Measurements from ENCODE around the gene GLUD1.
"Not testable (repeated sequence)": the region's sequence is repeated elsewhere in the genome, so short reads cannot be mapped to it uniquely, and the experiment has no call there.

Gene GLUD1

DNA sequence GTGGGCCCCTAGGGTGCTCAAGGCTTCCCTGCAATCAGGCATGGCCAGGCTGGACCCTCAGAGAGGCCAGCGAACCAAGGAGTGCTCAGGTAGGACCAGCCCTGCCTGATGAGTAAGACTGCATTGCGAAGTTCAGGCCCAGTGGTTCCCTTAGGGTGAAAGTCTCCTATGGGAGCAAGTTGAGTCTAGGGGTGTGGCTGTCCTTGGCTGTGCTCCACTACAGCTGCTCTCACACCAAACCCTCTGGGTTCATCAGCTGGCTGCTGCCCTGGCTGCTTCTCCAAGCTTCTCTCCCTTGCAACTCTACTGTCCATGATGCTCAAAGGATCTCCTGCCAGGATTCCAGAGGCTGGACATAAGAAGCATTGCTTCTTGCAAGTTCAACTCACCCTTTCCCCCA lies 55.9 kb downstream of the GLUD1 start:
- DNase-seq = no peak

GRCh38 chr10:87038286-87038717 lies 56.3 kb downstream of the GLUD1 start:
- DNase-seq = no peak

- no peak for DNase-seq
These were observed 58.0 kb downstream of the GLUD1 start for GRCh38 chr10:87036623-87037022.

DNA sequence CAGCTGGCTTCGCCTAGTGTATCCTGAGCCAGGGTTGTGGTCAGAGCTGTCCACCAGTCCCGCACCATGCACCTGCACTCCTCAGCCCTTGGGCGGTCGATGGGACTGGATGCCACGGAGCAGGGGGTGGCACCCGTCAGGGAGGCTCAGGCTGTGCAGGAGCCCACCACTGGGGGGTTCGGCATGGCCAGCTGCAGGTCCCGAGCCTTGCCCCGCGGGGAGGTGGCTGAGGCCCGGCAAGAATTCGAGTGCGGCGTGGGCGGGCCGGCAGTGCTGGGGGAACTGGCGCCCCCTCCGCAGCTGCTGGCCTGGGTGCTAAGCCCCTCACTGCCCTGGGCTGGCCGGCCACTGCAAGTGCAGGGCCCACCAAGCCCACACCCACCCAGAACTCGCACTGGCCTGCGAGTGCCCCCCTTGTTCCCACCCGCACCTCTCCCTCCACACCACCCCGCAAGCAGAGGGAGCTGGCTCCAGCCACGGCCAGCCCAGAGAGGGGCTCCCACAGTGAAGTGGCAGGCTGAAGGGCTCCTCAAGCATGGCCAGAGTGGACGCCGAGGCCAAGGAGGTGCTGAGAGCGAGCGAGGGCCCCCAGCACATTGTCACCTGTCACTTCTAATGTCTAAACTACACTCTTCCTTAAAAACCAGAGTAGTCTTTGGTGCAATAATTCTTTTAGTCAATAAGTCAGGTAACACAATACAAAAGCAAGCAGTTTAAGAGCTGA lies 63.6 kb downstream of the GLUD1 start:
- DNase-seq = no peak

GRCh38 chr10:87030419-87030818 lies 64.2 kb downstream of the GLUD1 start:
- not testable (repeated sequence) for DNase-seq

- DNase-seq = not testable (repeated sequence)
These were observed 67.7 kb downstream of the GLUD1 start for GRCh38 chr10:87026747-87027508.

DNA sequence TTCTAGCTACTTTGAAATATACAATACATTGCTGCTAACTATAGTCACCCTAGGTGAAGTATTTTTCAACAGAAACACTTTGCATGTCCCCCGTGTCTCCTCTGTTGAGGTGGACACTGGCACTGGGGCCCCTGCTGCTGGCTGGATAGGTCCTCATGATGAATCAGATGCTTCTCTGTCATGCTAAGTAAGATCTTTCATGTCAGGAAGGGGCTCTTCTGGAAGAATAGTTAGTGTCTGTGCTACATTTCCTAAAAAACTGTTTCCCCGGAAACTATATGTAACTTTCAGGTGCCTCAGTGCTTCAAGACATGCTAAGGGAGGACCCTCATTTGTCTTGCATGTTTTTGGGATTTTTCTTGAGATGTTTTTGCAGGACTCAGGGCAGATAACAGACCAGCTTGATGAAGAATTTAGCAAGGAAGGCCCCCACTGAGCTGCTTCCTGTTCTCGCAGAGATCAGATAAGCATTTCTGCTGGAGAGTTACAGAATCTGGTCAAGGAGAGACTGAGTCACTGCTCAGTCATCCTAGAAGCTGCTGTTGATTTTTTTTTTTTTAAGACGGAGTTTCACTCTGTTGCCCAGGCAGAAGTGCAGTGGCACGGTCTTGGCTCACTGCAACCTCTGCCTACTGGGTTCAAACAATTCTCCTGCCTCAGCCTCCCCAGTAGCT lies 69.2 kb downstream of the GLUD1 start:
- not testable (repeated sequence) for DNase-seq

GRCh38 chr10:87020056-87020455 lies 74.6 kb downstream of the GLUD1 start, which contains the start of gene FAM25A:
Gene FAM25A (plus strand): TSS chr10:87020294. CDS start chr10:87020325, 31 bp downstream.
- not testable (repeated sequence) for DNase-seq

DNA sequence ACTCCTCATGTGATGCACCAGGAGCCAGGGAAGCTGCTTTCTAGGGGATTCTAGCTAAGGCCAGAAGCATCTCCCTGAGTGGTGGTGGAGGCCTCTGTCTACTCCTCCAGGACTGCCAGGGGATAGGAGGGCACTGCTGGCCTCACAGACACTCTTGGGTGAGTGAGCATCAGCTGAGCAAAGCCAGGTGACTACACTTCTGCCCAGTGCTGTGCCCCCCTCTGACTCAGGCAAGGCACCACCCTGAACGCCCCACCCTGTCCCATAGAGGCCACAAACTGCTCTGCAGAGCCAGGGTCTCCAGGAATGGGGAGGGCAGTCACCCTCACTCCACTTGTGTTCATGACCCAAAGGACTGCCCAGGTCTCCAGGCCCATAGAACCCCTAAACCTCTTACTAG lies 75.1 kb downstream of the GLUD1 start:
- DNase-seq = not testable (repeated sequence)

- not testable (repeated sequence) for DNase-seq
These were observed 75.6 kb downstream of the GLUD1 start for GRCh38 chr10:87019066-87019465.

- DNase-seq = not testable (repeated sequence)
These were observed 76.5 kb downstream of the GLUD1 start for GRCh38 chr10:87018127-87018526.

DNA sequence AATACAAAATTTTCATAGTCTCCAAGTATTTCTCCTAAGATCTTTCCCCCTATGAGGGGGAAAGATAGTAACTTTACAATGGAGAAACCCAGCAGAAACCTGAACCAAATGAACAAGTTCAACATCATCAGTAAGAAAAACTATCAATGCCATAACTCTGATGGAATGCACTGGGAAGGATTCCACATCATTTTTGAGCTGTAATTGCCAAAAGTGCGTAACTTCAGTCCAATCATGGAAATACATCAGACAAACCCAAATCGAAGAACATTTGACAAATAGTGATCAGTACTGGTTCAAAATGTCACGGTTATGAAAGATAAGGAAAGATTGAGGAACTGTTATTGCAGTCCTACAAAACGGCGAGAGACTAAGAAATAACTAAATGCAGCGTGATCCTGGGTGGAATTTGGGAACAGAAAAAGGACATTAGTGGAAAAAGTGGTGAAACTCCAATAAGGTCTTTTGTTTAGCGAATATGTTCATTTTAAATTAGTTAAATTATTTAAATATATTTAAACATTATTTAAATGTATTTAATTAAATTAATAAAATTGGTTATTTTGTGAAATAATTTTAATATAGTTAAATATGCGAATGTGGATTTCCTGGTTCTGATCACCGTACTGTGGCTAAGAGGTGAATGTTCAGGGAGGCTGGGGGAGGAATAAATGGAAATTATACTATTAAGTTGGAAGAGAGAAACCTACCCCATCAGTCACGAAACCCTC lies 79.5 kb downstream of the GLUD1 start:
- not testable (repeated sequence) for DNase-seq

DNA sequence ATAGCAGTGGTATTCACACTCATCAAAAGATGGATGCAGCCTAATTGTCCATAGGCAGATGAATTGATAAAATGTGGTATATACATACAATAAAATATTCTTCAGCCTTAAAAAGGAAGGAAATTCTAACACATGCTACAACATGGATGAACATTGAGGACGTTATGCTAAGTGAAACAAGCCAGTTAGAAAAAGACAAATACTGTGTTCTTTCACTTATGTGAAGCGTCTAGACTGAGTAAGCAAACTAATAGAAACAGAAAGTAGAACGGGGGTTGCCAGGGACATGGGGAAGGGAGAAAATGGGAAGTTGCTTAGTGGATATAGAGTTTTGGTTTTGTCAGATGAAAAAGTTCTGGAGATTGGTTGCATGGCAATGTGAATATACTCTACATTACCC lies 81.1 kb downstream of the GLUD1 start:
- DNase-seq = not testable (repeated sequence)

DNA sequence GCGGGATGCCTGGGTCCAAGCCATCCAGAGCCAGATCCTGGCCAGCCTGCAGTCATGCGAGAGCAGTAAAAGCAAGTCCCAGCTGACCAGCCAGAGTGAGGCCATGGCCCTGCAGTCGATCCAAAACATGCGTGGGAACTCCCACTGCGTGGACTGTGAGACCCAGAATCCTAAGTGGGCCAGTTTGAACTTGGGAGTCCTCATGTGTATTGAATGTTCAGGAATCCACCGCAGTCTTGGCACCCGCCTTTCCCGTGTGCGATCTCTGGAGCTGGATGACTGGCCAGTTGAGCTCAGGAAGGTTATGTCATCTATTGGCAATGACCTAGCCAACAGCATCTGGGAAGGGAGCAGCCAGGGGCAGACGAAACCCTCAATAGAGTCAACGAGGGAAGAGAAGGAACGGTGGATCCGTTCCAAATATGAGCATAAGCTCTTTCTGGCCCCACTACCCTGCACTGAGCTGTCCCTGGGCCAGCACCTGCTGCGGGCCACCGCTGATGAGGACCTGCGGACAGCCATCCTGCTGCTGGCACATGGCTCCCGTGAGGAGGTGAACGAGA lies 85.4 kb downstream of the GLUD1 start:
- not testable (repeated sequence) for DNase-seq

- not testable (repeated sequence) for DNase-seq
These were observed 86.3 kb downstream of the GLUD1 start for GRCh38 chr10:87008303-87008702.

DNA sequence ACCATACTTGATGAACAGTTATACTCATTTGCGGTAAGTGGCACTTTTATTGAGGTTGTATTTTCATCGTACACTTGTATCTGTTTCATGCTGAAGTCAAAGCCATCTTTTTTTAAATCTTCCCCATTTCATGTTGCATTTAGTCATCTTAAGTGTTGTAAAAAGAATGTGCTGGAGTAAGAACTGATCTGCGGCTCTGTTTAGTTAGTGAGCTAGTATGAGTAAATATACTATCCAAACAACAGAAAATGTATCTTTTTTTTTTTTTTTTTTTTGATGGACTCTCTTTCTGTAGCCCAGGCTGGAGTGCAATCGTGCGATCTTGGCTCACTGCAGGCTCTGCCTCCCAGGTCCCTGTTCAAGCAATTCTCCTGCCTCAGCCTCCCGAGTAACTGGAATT lies 87.0 kb downstream of the GLUD1 start:
- not testable (repeated sequence) for DNase-seq

- not testable (repeated sequence) for DNase-seq
These were observed 87.5 kb downstream of the GLUD1 start for GRCh38 chr10:87007124-87007523.

DNA sequence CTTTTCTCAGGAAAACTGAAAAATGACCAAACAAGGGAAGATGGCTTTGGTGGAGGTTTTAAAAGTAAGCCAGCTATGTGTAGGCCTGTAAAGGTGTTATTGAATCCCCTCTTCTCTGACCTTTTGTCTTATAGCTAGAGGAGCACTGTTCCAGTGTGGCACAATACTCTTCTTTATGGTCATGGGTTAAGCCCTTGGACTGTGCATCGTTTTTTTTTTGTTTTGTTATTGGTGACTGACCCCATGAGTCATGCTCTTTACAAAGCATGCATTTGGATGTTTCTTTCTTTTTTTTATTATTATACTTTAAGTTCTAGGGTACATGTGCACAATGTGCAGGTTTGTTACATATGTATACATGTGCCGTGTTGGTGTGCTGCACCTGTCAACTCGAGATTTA lies 94.2 kb downstream of the GLUD1 start:
- no peak for DNase-seq
